ENCODE measurements around the gene BBC3.
"Not testable (repeated sequence)": the region's sequence is repeated elsewhere in the genome, so short reads cannot be mapped to it uniquely, and the experiment has no call there.

The BBC3 gene

GRCh38 chr19:47230921-47231214, at the start of gene BBC3:
Gene BBC3 (minus strand): TSS chr19:47231199. CDS start chr19:47228431, 2,768 bp downstream.
- peaks cover 12% of the 10 kb centered on the region for H3K4me1 Mint-ChIP-seq
- H3K36me3 Mint-ChIP-seq (ENCODE audit: low read depth) = no peaks in the 10 kb centered on the region
- peak within 1 kb of the TSS; percentile 40 to 83 (median 65) for H3K27ac Mint-ChIP-seq
- peak within 1 kb of the TSS; percentile 79 to 87 (median 85) for H3K4me3 Mint-ChIP-seq
- peaks cover 11% of the 10 kb centered on the region for H3K27me3 Mint-ChIP-seq (ENCODE audit: low read depth)
- H3K9me3 Mint-ChIP-seq = no peaks in the 10 kb centered on the region
- TF ChIP-seq, protein P1, sequence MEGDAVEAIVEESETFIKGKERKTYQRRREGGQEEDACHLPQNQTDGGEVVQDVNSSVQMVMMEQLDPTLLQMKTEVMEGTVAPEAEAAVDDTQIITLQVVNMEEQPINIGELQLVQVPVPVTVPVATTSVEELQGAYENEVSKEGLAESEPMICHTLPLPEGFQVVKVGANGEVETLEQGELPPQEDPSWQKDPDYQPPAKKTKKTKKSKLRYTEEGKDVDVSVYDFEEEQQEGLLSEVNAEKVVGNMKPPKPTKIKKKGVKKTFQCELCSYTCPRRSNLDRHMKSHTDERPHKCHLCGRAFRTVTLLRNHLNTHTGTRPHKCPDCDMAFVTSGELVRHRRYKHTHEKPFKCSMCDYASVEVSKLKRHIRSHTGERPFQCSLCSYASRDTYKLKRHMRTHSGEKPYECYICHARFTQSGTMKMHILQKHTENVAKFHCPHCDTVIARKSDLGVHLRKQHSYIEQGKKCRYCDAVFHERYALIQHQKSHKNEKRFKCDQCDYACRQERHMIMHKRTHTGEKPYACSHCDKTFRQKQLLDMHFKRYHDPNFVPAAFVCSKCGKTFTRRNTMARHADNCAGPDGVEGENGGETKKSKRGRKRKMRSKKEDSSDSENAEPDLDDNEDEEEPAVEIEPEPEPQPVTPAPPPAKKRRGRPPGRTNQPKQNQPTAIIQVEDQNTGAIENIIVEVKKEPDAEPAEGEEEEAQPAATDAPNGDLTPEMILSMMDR (IDR thresholded peaks at IDR 0.05; ENCODE audit: unreplicated experiment in 3 of 3) = no peak

GRCh38 chr19:47280183-47280797, 49.3 kb upstream of the BBC3 start:
- H3K27me3 Mint-ChIP-seq (ENCODE audit: low read depth) = peaks cover 11% of the 10 kb centered on the region
- H3K36me3 Mint-ChIP-seq (ENCODE audit: low read depth) = peaks cover 9% of the 10 kb centered on the region
- TF ChIP-seq, protein P1 (IDR thresholded peaks at IDR 0.05; ENCODE audit: unreplicated experiment in 3 of 3) = peak in 1 of 3 experiments; percentile 25
- H3K9me3 Mint-ChIP-seq = no peaks in the 10 kb centered on the region
- no peak overlapping the region for H3K27ac Mint-ChIP-seq
- H3K4me3 Mint-ChIP-seq = no peak overlapping the region
- H3K4me1 Mint-ChIP-seq = peaks cover 23% of the 10 kb centered on the region

- Mint-ChIP-seq H3K27ac (peak overlapping the region in 2 of 3 experiments; percentile 86 to 92), H3K27me3 (ENCODE audit: low read depth) (peaks cover 12% of the 10 kb centered on the region), H3K4me1 (peaks cover 27% of the 10 kb centered on the region), H3K4me3 (peak overlapping the region; percentile 90 to 97 (median 91))
- H3K36me3 Mint-ChIP-seq (ENCODE audit: low read depth); H3K9me3 Mint-ChIP-seq: not testable (repeated sequence)
Measured at GRCh38 chr19:47276513-47276912, 45.5 kb upstream of the BBC3 start.

GRCh38 chr19:47275791-47276461, 44.9 kb upstream of the BBC3 start:
- H3K36me3 Mint-ChIP-seq (ENCODE audit: low read depth) = peaks cover 9% of the 10 kb centered on the region
- H3K27me3 Mint-ChIP-seq (ENCODE audit: low read depth) = peaks cover 12% of the 10 kb centered on the region
- peaks cover 27% of the 10 kb centered on the region for H3K4me1 Mint-ChIP-seq
- peak overlapping the region; percentile 86 to 92 (median 89) for H3K27ac Mint-ChIP-seq
- TF ChIP-seq, protein P1 (IDR thresholded peaks at IDR 0.05; ENCODE audit: unreplicated experiment in 3 of 3) = no peak
- H3K9me3 Mint-ChIP-seq = no peaks in the 10 kb centered on the region
- H3K4me3 Mint-ChIP-seq = peak overlapping the region; percentile 90 to 97 (median 91)

GRCh38 chr19:47274891-47275761, 44.1 kb upstream of the BBC3 start:
- H3K4me3 Mint-ChIP-seq = peak overlapping the region; percentile 90 to 97 (median 91)
- peaks cover 27% of the 10 kb centered on the region for H3K4me1 Mint-ChIP-seq
- peak overlapping the region; percentile 86 to 92 (median 89) for H3K27ac Mint-ChIP-seq
- H3K9me3 Mint-ChIP-seq = no peaks in the 10 kb centered on the region
- H3K27me3 Mint-ChIP-seq (ENCODE audit: low read depth) = peaks cover 12% of the 10 kb centered on the region
- peaks cover 16% of the 10 kb centered on the region for H3K36me3 Mint-ChIP-seq (ENCODE audit: low read depth)
- TF ChIP-seq, protein P1 (IDR thresholded peaks at IDR 0.05; ENCODE audit: unreplicated experiment in 3 of 3) = no peak

Data from nephron (organoid).